ENCODE results near the gene ZNF679.
A peak's percentile ranks its signal among the peaks of the same experiment; 100 is the strongest.
"Not testable (repeated sequence)": the region's sequence is repeated elsewhere in the genome, so short reads cannot be mapped to it uniquely, and the experiment has no call there.

Gene ZNF679

GRCh38 chr7:64228174-64228573 lies at the start of gene ZNF679:
Gene ZNF679, plus strand, starts transcription at chr7:64228474. Its CDS starts 20,644 bp downstream, at chr7:64249118.
- not testable (repeated sequence) for DNase-seq (ENCODE audit: extremely low read depth in 1 of 2, low read depth in 1 of 2)

- no peak for DNase-seq (ENCODE audit: extremely low read depth in 1 of 2, low read depth in 1 of 2)
Measured at GRCh38 chr7:64180989-64181388, 47.3 kb upstream of the ZNF679 start.

DNA sequence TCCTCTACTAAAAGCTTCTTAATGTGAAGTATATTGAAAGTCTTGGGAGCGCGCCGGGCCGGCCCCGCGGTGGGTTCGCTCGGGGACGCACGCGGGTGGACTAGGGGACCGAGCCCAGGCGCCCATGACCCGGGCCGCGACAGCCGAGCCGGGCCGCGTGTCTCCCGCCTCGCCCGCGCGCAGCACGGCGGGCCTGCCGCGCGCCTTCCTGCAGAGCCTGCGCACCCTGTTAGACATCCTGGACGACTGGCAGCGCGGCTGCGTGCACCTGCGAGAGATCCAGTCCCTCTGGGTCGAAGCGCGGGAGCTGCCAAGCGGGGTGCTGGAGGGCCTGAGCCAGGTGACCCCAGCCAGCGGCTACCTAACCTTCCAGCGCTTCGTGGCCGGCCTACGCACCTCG lies 46.7 kb upstream of the ZNF679 start:
- no peak for DNase-seq (ENCODE audit: extremely low read depth in 1 of 2, low read depth in 1 of 2)

- DNase-seq (ENCODE audit: extremely low read depth in 1 of 2, low read depth in 1 of 2): no peak
Measured at GRCh38 chr7:64182036-64182790, 46.1 kb upstream of the ZNF679 start.

- DNase-seq (ENCODE audit: extremely low read depth in 1 of 2, low read depth in 1 of 2): no peak
Measured at GRCh38 chr7:64183126-64183742, 45.0 kb upstream of the ZNF679 start.

- DNase-seq (ENCODE audit: extremely low read depth in 1 of 2, low read depth in 1 of 2): no peak
Measured at GRCh38 chr7:64183827-64184372, 44.4 kb upstream of the ZNF679 start.

- no peak for DNase-seq (ENCODE audit: extremely low read depth in 1 of 2, low read depth in 1 of 2)
Measured at GRCh38 chr7:64184376-64184775, 43.9 kb upstream of the ZNF679 start.

- no peak for DNase-seq (ENCODE audit: extremely low read depth in 1 of 2, low read depth in 1 of 2)
Measured at GRCh38 chr7:64187408-64187807, 40.9 kb upstream of the ZNF679 start.

GRCh38 chr7:64192148-64192704 lies 36.0 kb upstream of the ZNF679 start:
- DNase-seq (ENCODE audit: extremely low read depth in 1 of 2, low read depth in 1 of 2): no peak

DNA sequence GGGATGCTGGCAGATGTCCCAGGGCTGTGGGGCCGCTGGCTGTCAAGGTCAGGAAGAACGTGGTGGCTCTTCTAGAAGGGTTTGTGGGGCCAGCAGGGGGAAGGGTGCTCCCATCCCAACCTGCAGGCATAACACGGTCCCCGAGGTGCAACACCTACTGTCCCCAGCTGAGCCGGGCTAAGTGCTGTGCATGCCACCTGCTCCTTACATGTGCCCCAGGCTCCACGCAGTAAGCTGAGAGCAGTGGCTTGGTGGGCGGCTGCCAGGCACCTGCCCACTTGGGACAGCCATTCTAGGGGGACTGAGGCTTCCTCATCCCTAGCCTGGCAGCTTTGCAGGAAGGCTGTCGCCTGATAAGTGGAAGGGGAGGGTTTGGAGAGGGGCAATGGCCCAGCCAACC lies 35.5 kb upstream of the ZNF679 start:
- DNase-seq (ENCODE audit: extremely low read depth in 1 of 2, low read depth in 1 of 2): no peak

DNA sequence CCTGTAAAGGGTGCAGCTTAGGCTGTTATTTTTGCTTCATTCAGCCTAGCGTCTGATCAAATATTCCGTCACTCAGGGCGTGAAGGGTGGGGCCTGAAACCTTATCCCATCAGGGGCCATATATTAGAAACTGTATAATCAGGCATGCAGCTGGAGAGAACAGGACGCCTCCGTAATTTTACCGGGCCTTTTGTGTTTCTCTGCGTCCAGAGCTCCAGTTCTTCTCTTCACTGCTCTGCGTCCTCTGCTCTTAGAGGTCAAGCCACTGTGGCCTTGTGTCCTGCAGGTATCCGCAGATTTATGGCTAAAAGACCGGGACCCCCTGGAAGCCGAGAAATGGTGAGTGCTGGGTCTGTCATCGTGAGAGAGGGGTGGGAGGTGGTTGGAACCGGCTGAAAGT lies 21.4 kb upstream of the ZNF679 start, which contains the start of gene ZNF735:
Gene ZNF735, plus strand, starts transcription at position 301 of the 400 bp plus-strand sequence. Its CDS starts 0 bp downstream, at position 301.
- DNase-seq (ENCODE audit: extremely low read depth in 1 of 2, low read depth in 1 of 2): no peak

DNA sequence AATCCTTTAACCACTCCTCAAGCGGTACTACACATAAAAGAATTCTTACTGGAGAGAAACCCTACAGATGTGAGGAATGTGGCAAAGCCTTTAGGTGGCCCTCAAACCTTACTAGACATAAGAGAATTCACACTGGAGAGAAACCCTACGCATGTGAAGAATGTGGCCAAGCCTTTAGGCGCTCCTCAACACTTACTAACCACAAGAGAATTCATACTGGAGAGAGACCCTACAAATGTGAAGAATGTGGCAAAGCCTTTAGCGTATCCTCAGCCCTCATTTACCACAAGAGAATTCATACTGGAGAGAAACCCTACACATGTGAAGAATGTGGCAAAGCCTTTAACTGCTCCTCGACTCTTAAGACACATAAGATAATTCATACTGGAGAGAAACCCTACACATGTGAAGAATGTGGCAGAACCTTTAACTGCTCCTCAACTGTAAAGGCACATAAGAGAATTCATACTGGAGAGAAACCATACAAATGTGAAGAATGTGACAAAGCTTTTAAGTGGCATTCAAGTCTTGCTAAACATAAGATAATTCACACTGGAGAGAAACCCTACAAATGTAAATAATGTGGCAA lies 8.5 kb upstream of the ZNF679 start:
- not testable (repeated sequence) for DNase-seq (ENCODE audit: extremely low read depth in 1 of 2, low read depth in 1 of 2)

GRCh38 chr7:64223366-64223765 lies 4.9 kb upstream of the ZNF679 start:
- no peak for DNase-seq (ENCODE audit: extremely low read depth in 1 of 2, low read depth in 1 of 2)

DNA sequence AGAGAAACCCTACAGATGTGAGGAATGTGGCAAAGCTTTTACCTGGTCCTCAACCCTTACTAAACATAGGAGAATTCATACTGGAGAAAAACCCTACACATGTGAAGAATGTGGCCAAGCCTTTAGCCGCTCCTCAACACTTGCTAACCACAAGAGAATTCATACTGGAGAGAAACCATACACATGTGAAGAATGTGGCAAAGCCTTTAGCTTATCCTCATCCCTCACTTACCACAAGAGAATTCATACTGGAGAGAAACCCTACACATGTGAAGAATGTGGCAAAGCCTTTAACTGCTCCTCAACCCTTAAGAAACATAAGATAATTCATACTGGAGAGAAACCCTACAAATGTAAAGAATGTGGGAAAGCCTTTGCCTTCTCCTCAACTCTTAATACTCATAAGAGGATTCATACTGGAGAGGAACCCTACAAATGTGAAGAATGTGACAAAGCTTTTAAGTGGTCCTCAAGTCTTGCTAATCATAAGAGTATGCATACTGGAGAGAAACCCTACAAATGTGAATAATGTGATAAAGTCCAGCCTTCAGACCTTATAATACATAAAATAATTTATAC lies 38.2 kb downstream of the ZNF679 start:
- no peak for DNase-seq (ENCODE audit: extremely low read depth in 1 of 2, low read depth in 1 of 2)

GRCh38 chr7:64277630-64278029 lies 49.4 kb downstream of the ZNF679 start:
- no peak for DNase-seq (ENCODE audit: extremely low read depth in 1 of 2, low read depth in 1 of 2)

- DNase-seq (ENCODE audit: extremely low read depth in 1 of 2, low read depth in 1 of 2): no peak
Measured at GRCh38 chr7:64294701-64295420, 66.6 kb downstream of the ZNF679 start.

- DNase-seq (ENCODE audit: extremely low read depth in 1 of 2, low read depth in 1 of 2): not testable (repeated sequence)
Measured at GRCh38 chr7:64297418-64297817, 69.1 kb downstream of the ZNF679 start.

DNA sequence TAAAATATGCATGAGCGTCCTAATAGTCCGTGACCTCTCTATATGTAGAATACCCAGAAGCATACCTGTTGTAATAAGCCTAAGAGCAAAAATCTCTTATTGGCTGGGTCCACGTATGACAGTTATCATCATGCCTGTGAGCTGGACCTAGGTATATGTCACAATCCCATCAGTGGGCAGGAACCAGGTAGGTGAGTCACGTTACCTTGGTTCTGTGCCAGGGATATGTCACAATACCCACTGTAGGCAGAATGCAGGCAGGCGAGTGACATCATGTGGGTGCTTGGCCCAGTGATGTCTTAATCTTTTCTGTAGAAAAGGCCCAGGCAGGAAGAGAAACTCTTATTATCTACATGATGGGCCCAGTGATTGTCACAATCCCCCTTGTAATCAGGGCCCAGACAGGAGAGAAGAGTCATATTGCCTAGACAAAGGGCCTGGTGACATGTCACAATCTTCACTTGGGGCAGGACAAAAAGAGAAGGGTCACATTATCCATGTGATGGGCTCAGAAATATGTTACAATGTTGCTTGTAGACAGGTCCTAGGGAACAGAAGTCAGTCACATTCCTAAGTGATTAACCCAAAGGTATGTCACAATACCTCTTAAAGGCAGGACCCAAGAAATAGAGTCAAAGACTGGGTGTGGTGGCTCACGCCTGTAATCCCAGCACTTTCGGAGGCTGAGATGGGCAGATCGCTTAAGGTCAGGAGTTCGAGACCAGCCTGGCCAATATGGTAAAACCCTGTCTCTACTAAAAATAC lies 72.5 kb downstream of the ZNF679 start:
- no peak for DNase-seq (ENCODE audit: extremely low read depth in 1 of 2, low read depth in 1 of 2)

DNA sequence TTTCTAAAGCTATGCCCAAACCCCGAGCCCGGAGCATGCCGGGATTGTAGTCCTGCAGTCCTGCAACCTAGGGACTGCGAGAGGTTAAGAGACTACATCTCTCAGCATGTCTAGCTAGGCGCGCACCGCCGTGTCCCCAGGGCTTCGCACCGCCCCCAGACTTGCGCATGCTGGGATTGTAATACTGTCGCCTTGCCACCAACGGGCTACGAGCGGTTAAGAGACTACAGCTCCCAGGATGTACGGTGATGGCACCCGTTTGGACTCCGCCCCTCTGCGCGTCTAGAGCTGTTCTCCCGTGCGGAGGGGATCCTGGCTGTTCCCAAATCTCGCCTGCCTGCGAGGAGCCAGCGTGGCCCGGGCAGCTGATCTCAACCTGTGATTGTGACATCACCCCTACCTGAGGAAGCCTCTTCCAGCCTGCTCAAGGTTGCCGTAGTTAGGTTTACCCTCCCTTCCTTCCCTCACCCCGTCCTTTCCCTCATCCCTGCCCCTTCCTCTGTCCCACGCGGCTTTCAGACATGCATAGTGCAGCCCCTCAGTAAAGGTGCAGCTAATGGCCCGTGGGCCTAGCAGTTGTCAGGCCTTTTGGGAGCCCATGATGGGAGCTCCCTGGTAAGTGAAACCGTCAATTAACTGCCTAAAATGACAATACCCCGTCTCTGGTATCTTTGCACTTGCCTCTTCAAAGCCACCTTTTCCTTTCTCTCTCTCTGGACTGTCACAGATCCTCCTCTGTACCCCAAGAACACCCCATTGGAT lies 79.2 kb downstream of the ZNF679 start:
- peak; percentile 81 to 91 for DNase-seq (ENCODE audit: extremely low read depth in 1 of 2, low read depth in 1 of 2)
